ENCODE data around the gene RFNG. TPM values are rescaled to one million over a fixed set of nuclear protein-coding genes. Genes with fewer than 3 reads are reported as not detected.

Gene RFNG
- polyA plus RNA-seq, 1 donor (not counting 4 experiments of a cell fraction or from before 2014, with no cell fraction given), result 10.2 TPM

DNA sequence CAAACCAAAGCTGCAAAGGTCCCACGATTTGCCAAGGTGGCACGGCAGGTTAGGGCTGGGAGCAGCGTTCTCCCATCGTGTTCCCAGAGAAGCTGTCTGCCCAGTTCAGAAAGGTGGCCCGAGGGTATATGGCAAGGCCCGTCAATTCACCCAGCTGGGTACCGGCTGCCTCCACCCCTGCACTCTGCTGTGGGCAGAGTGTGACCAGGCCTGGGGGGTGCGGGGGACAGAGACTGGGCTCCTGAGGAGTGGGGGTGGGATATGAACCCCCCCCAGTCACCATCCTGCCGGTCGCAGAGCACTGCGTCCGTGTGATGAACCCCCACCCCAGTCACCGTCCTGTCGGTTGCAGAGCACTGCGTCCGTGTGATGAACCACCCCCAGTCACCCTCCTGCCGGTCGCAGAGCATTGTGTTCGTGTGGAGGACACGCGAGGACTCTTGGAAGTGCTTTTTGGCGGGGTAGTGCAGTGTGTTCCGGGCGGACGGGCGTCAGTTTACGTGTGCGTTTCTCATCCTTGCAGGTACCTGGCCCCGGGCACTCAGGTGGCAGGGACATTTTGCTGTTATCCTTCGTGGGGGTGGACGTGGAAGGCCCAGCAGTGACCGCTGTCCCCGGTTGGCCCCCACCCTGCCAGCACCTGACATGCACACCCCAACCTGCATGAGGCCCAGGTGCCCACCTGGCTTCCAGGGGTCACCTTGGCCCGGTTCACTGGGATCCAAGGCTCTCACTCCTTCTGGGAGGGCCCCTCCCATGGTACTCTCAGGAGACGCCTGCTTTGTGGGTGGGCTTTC lies 49.1 kb upstream of the RFNG start:
- Histone ChIP-seq H3K9me1 (ENCODE audit: control insufficient read depth, extremely low read depth, insufficient read depth, low read length) (peaks cover 2% of the 10 kb centered on the region), H3K9me3 (ENCODE audit: control insufficient read depth, low read depth, low read length) (no peaks in the 10 kb centered on the region), H3K4me2 (ENCODE audit: control insufficient read depth, extremely low read depth, insufficient read depth, low read depth, low read length) (peak overlapping the region; percentile 84), H4K20me1 (ENCODE audit: control insufficient read depth, extremely low read depth, insufficient read depth, low read length) (peaks cover 14% of the 10 kb centered on the region), H3K27me3 (ENCODE audit: control insufficient read depth, extremely low read depth, insufficient read depth, low read length) (no peaks in the 10 kb centered on the region), H3K4me3 (ENCODE audit: control insufficient read depth in 2 of 3, extremely low read depth in 1 of 3, insufficient read depth in 2 of 3, low read depth in 1 of 3, low read length in 3 of 3) (no peak overlapping the region), H3K36me3 (ENCODE audit: control insufficient read depth in 2 of 2, extremely low read depth in 1 of 2, insufficient read depth in 2 of 2, low read length in 2 of 2) (peaks cover 4% of the 10 kb centered on the region in 2 experiments), H2AFZ (ENCODE audit: control insufficient read depth, low read length) (no peak overlapping the region), H3K9ac (ENCODE audit: control insufficient read depth, extremely low read depth, insufficient read depth, low read length) (no peak overlapping the region), H3K79me2 (ENCODE audit: control insufficient read depth, insufficient read depth, low read length) (peaks cover 22% of the 10 kb centered on the region), H3K27ac (ENCODE audit: control insufficient read depth, insufficient read depth, low read length) (no peak overlapping the region), H3K4me1 (ENCODE audit: control insufficient read depth, extremely low read depth, insufficient read depth, low read length) (peaks cover 39% of the 10 kb centered on the region)
- dilution Hi-C loops (cut with MboI; ENCODE audit: extremely low pct_ligation_motif_present, low sequenced_read_pairs), result no loop called here
- TF ChIP-seq EZH2 (IDR thresholded peaks at IDR 0.05; ENCODE audit: low read length), result no peak
- TF ChIP-seq, protein P1, sequence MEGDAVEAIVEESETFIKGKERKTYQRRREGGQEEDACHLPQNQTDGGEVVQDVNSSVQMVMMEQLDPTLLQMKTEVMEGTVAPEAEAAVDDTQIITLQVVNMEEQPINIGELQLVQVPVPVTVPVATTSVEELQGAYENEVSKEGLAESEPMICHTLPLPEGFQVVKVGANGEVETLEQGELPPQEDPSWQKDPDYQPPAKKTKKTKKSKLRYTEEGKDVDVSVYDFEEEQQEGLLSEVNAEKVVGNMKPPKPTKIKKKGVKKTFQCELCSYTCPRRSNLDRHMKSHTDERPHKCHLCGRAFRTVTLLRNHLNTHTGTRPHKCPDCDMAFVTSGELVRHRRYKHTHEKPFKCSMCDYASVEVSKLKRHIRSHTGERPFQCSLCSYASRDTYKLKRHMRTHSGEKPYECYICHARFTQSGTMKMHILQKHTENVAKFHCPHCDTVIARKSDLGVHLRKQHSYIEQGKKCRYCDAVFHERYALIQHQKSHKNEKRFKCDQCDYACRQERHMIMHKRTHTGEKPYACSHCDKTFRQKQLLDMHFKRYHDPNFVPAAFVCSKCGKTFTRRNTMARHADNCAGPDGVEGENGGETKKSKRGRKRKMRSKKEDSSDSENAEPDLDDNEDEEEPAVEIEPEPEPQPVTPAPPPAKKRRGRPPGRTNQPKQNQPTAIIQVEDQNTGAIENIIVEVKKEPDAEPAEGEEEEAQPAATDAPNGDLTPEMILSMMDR (optimal IDR thresholded peaks at IDR 0.05 in 1 of 3, IDR thresholded peaks at IDR 0.05 in 1 of 3, conservative IDR thresholded peaks at IDR 0.05 in 1 of 3; ENCODE audit: extremely low read depth in 1 of 3, insufficient read depth in 2 of 3, low read length in 3 of 3), result no peak
- DNase-seq (ENCODE audit: low read depth, low spot score), result no peak
- FAIRE-seq, result no peak

DNA sequence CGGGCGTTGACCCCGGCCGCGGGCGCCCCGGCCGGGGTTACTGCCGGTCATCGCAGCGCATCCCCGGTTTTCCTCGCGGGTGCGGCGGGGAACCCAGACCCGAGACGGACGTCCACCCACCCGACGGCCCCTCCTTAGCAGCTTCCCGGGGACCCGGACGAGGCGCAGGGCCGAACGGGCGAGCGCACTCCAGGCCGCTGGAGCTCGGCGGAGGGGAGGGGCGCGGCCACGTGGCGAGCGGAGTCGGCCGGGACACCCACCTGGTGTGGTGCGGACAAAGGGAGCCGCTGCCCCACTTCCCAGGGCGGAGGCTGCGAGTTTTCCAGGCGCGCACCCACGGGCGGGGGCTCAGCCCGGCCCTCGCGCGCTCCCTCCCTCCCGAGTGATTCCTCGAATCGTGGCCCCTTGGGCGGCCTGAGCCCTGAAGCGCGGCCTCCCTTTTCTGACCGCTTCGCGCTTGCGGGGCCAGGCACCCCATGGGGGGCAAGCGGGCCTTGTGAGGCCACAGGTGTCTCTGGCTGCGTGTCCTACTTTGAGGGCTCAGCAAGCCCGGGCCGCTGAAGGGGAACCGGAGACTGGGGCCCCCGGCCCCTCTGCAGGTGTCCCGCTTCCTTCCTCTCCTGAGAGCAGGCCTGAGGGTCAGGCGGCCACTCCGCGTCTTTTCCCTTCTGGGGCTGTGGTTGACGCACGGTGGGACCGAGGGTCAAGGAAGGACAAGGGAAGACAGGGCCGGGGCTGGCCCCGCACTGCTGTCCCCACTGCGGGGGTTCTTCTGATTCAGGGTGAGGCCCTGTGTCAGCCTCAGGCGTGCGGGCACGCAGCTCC lies 47.5 kb upstream of the RFNG start:
- Histone ChIP-seq H3K79me2 (ENCODE audit: control insufficient read depth, insufficient read depth, low read length) (peaks cover 33% of the 10 kb centered on the region), H3K36me3 (ENCODE audit: control insufficient read depth in 2 of 2, extremely low read depth in 1 of 2, insufficient read depth in 2 of 2, low read length in 2 of 2) (peaks cover 12 to 14% of the 10 kb centered on the region in 2 experiments), H2AFZ (ENCODE audit: control insufficient read depth, low read length) (no peak overlapping the region), H3K4me2 (ENCODE audit: control insufficient read depth, extremely low read depth, insufficient read depth, low read depth, low read length) (peak overlapping the region; percentile 84), H3K9me1 (ENCODE audit: control insufficient read depth, extremely low read depth, insufficient read depth, low read length) (no peaks in the 10 kb centered on the region), H3K27me3 (ENCODE audit: control insufficient read depth, extremely low read depth, insufficient read depth, low read length) (no peaks in the 10 kb centered on the region), H3K4me3 (ENCODE audit: control insufficient read depth in 2 of 3, extremely low read depth in 1 of 3, insufficient read depth in 2 of 3, low read depth in 1 of 3, low read length in 3 of 3) (peak overlapping the region; percentile 41 to 57 (median 56)), H3K9me3 (ENCODE audit: control insufficient read depth, low read depth, low read length) (no peaks in the 10 kb centered on the region), H3K4me1 (ENCODE audit: control insufficient read depth, extremely low read depth, insufficient read depth, low read length) (peaks cover 34% of the 10 kb centered on the region), H4K20me1 (ENCODE audit: control insufficient read depth, extremely low read depth, insufficient read depth, low read length) (peaks cover 22% of the 10 kb centered on the region), H3K9ac (ENCODE audit: control insufficient read depth, extremely low read depth, insufficient read depth, low read length) (peak overlapping the region; percentile 74), H3K27ac (ENCODE audit: control insufficient read depth, insufficient read depth, low read length) (peak overlapping the region; percentile 43)
- dilution Hi-C loops (cut with MboI; ENCODE audit: extremely low pct_ligation_motif_present, low sequenced_read_pairs), result no loop called here
- FAIRE-seq (no peak), DNase-seq (ENCODE audit: low read depth, low spot score) (no peak)
- no peak for TF ChIP-seq EZH2 (IDR thresholded peaks at IDR 0.05; ENCODE audit: low read length)
- TF ChIP-seq, protein P1 (optimal IDR thresholded peaks at IDR 0.05 in 1 of 3, IDR thresholded peaks at IDR 0.05 in 1 of 3, conservative IDR thresholded peaks at IDR 0.05 in 1 of 3; ENCODE audit: extremely low read depth in 1 of 3, insufficient read depth in 2 of 3, low read length in 3 of 3), result no peak

Data from keratinocyte (primary cell).